HEK293T (cell line): ENCODE data around the gene WWOX.

Source experiments
- BHLHE40 ChIP-seq: fragments of 450-650 bp; IDR thresholded peaks from 2 replicates; pipeline ENCODE4 v1.6.1; 2016; ENCODE audit warnings: mild to moderate bottlenecking, moderate library complexity, borderline replicate concordance
- FOXK2 ChIP-seq: fragments of 450-650 bp; IDR thresholded peaks from 2 replicates; pipeline ENCODE4 v1.6.1; 2016; ENCODE audit warnings: mild to moderate bottlenecking
- HDGF ChIP-seq: fragments of 450-650 bp; IDR thresholded peaks from 2 replicates; pipeline ENCODE4 v1.6.1; 2017; ENCODE audit warnings: antibody characterized with exemption, borderline replicate concordance
- SUZ12 ChIP-seq: fragments of 450-650 bp; IDR thresholded peaks from 2 replicates; pipeline ENCODE4 v1.6.1; 2016; ENCODE audit warnings: mild to moderate bottlenecking
- ZNF384 ChIP-seq: fragments of 450-650 bp; IDR thresholded peaks from 2 replicates; pipeline ENCODE4 v1.6.1; 2016

GRCh38 chr16:79071424-79071823, 972.0 kb downstream of the WWOX start:
- TF ChIP-seq HDGF (no peak), SUZ12 (no peak), FOXK2 (no peak), BHLHE40 (no peak), ZNF384 (no peak)
